Aorta (tissue), 5 donors: Measurements from ENCODE around the gene SCTR. TPM values are rescaled to one million over a fixed set of nuclear protein-coding genes. Genes with fewer than 3 reads are reported as not detected.

Experiments used
- ATAC-seq: fragments of 200-7000 bp; cut with Tn5 transposase; one replicate; pipeline ENCODE4 v1.9.1; 2022; ENCODE audit warnings: moderate library complexity; ENCODE audit not compliant: low FRiP score
- DNase-seq, 2 donors: peaks; one replicate each; pipeline ENCODE4 v3.0.0-alpha.2; 2020
- H3K27ac ChIP-seq, 2 donors: one replicate each; pipeline ENCODE4 v1.5.1; 2013; ENCODE audit warnings: low read length in 2 of 2, mild to moderate bottlenecking in 2 of 2, moderate library complexity in 2 of 2, control low read depth in 1 of 2, inconsistent platforms in 1 of 2, low read depth in 1 of 2
- H3K27me3 ChIP-seq, 2 donors: one replicate each; pipeline ENCODE4 v1.6.1; 2013; ENCODE audit warnings: control low read depth in 1 of 2, low read length in 1 of 2, mild to moderate bottlenecking in 1 of 2, moderate library complexity in 1 of 2; ENCODE audit not compliant: insufficient read depth in 2 of 2, control insufficient read depth in 1 of 2
- H3K36me3 ChIP-seq, 2 donors: one replicate each; pipeline ENCODE4 v1.6.1; 2013; ENCODE audit warnings: control low read depth in 1 of 2, low read length in 1 of 2, mild to moderate bottlenecking in 1 of 2; ENCODE audit not compliant: insufficient read depth in 2 of 2, control insufficient read depth in 1 of 2
- H3K4me1 ChIP-seq, 2 donors: one replicate each; pipeline ENCODE4 v1.6.1; 2013; ENCODE audit warnings: low read length in 2 of 2, control low read depth in 1 of 2, mild to moderate bottlenecking in 1 of 2, moderate library complexity in 1 of 2; ENCODE audit not compliant: insufficient read depth in 2 of 2, control insufficient read depth in 1 of 2
- H3K4me3 ChIP-seq, 2 donors: one replicate each; pipeline ENCODE4 v1.5.1; 2013; ENCODE audit warnings: low read length in 2 of 2, control low read depth in 1 of 2, mild to moderate bottlenecking in 1 of 2
- H3K9me3 ChIP-seq: one replicate; pipeline ENCODE4 v1.6.1; 2013; ENCODE audit warnings: mild to moderate bottlenecking, low read length; ENCODE audit not compliant: control insufficient read depth
- WGBS, 2 donors: extraction: QIAGEN DNeasy Blood & Tissue Kit; methylation state at CpG; one replicate each; pipeline ENCODE4 v1.1.7; 2013; 5-methylcytosine and 5-hydroxymethylcytosine counted together
- intact Hi-C, 2 donors: fragments of 100-400 bp; cut with DNase I; formaldehyde crosslinking; loops; one replicate each; pipeline versions ENCODE4 v1.14.2 to v1.15.0; 2022
- polyA plus RNA-seq, 2 donors: library from polyadenylated mRNA; stranded (reverse); fragments of 200-250 nt; gene quantifications; one replicate each; pipeline ENCODE4 v1.2.3, GENCODE V29; 2013
- total RNA-seq, 2 donors: library from RNA; stranded (reverse); fragmentation: NEBNext Ultra II Directional; extraction: Animal tissue kit (Norgen Biotek cat#: 25700); gene quantifications; one replicate each; pipeline ENCODE4 v1.2.1, GENCODE V29; 2021
- donor health status: healthy with polysubstance abuse.
- donor health status: Bipolar disorder and iron deficiency.
- donor health status: DM: no; HTN: no; CAD: no.
- donor health status: DM: no; HTN: no; CAD: no.
- donor health status: DM: yes; HTN: yes; CAD: no.

Gene SCTR
- total and polyA plus RNA-seq, 4 donors = 0.13 TPM; not detected in 3

DNA sequence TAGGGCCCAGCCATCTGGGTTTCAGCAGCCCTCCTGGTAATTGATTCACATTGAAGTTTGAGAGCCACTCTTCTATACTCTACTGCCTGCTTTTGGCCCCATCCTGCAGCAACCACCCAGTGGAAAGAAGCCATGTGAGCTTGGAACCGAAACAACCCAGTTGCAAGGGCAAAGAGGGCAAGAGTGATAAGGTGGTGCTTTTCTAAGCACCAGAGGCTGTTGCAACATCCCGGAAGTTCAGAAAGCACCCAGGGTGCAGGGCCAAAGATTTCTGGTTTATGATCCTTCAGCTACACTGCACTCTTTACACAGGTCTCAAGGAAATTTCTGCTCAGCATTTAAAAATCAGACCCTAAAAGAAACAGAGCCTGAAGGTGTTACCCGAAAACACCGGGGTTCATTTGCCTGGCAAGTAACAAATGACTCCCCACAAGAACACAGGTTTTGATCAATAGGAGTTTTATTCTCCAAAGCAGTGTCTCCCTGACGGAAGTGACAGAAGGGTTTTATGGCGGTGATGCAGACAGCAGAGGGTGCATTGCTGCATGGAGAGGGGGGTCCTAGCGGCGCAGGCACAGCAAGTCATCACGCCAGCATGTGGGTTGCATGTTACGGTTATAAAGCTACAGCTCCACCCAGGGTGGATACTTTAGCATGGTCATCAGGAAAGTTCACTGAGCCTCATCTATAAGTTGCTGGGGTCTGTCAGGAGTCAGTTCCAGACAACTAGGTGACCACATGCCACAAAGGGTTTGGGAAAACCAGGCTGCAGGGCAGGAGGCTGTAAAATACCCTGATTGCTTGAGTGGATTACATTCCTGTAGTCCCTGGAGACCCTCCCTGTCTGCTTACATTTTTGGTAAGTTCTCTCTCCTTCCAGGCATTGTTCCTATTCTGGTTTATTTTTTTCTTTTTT lies 121.4 kb downstream of the SCTR start:
- intact Hi-C loops = loop anchor here in 1 of 2 donors (10.0 kb wide), 1 partner anchor 242 kb away; no protein-coding TSS in a partner anchor
- H3K27me3 ChIP-seq = no peaks in the 10 kb centered on the region
- DNase-seq = no peak
- no peaks in the 10 kb centered on the region for H3K36me3 ChIP-seq
- H3K4me3 ChIP-seq = no peak overlapping the region
- no peak overlapping the region for H3K27ac ChIP-seq
- 61 to 64% methylated on average over 10 of the region's 10 CpGs for WGBS, 2 donors
- no peaks in the 10 kb centered on the region for H3K4me1 ChIP-seq
- no peaks in the 10 kb centered on the region for H3K9me3 ChIP-seq
- ATAC-seq = no peak

GRCh38 chr2:119402106-119402505 lies 122.2 kb downstream of the SCTR start:
- Histone ChIP-seq H3K9me3 (no peaks in the 10 kb centered on the region), H3K4me3 (no peak overlapping the region), H3K27me3 (no peaks in the 10 kb centered on the region), H3K27ac (no peak overlapping the region), H3K36me3 (no peaks in the 10 kb centered on the region), H3K4me1 (no peaks in the 10 kb centered on the region)
- ATAC-seq (no peak), DNase-seq (no peak)
- WGBS, 2 donors = 77 to 78% methylated on average over 5 of the region's 5 CpGs
- intact Hi-C loops = loop anchor here in 1 of 2 donors (10.0 kb wide), 1 partner anchor 243 kb away; no protein-coding TSS in a partner anchor

- 88 to 92% methylated on average over 6 of the region's 6 CpGs for WGBS, 2 donors
Observed at GRCh38 chr2:119397196-119397595, 127.1 kb downstream of the SCTR start.

GRCh38 chr2:119393971-119394748 lies 130.1 kb downstream of the SCTR start:
- Histone ChIP-seq H3K4me3 (no peak overlapping the region), H3K4me1 (no peaks in the 10 kb centered on the region), H3K9me3 (no peaks in the 10 kb centered on the region), H3K27ac (no peak overlapping the region), H3K36me3 (no peaks in the 10 kb centered on the region), H3K27me3 (no peaks in the 10 kb centered on the region)
- 83 to 94% methylated on average over 3 of the region's 3 CpGs for WGBS, 2 donors
- intact Hi-C loops = no loop called here
- ATAC-seq (no peak), DNase-seq (no peak)

More at GRCh38 chr2:119397196-119397595, 127.1 kb downstream of the SCTR start:
- no peaks in the 10 kb centered on the region for H3K27me3 ChIP-seq
- ATAC-seq (no peak), DNase-seq (no peak)
- no peaks in the 10 kb centered on the region for H3K36me3 ChIP-seq
- H3K4me1 ChIP-seq = no peaks in the 10 kb centered on the region
- intact Hi-C loops = no loop called here
- H3K27ac ChIP-seq = no peak overlapping the region
- no peak overlapping the region for H3K4me3 ChIP-seq
- no peaks in the 10 kb centered on the region for H3K9me3 ChIP-seq

Other genes starting within 250 kb of the SCTR start
- 10 to 100 TPM; 11.2 to 14.0 TPM for gene C2orf76, start 157.6 kb downstream of the SCTR start, total RNA-seq
- gene C2orf76, start 157.6 kb downstream of the SCTR start, polyA plus RNA-seq = 10 to 100 TPM; 16.0 to 29.8 TPM
- 10 to 100 TPM; 60.1 to 63.2 TPM for gene DBI, start 157.5 kb downstream of the SCTR start, total RNA-seq
- 100 to 1,000 TPM; 179 to 463 TPM for gene DBI, start 157.5 kb downstream of the SCTR start, polyA plus RNA-seq
- gene TMEM37, start 92.6 kb downstream of the SCTR start, total RNA-seq = 10 to 100 TPM in 1 of 2 donors, 1 to 10 TPM in 1; 5.2 to 11.0 TPM
- 10 to 100 TPM in 1 of 2 donors, 1 to 10 TPM in 1; 1.2 to 19.8 TPM for gene TMEM37, start 92.6 kb downstream of the SCTR start, polyA plus RNA-seq
- 1 to 10 TPM in 1 of 2 donors, under 1 TPM in 1; 0.69 to 2.1 TPM for gene CFAP221, start 20.0 kb upstream of the SCTR start, total RNA-seq
- gene CFAP221, start 20.0 kb upstream of the SCTR start, polyA plus RNA-seq = under 1 TPM in 1 of 2 donors, not detected in 1; 0.18 TPM
- gene TMEM177, start 154.7 kb upstream of the SCTR start, total RNA-seq = 1 to 10 TPM; 5.8 to 6.0 TPM
- gene TMEM177, start 154.7 kb upstream of the SCTR start, polyA plus RNA-seq = 1 to 10 TPM; 3.2 to 8.1 TPM
- gene PTPN4, start 235.4 kb upstream of the SCTR start, total RNA-seq = 10 to 100 TPM; 20.4 to 39.0 TPM
- 1 to 10 TPM; 2.1 to 2.7 TPM for gene PTPN4, start 235.4 kb upstream of the SCTR start, polyA plus RNA-seq